Measurements from ENCODE around the gene BBS12. TPM values are rescaled to one million over a fixed set of nuclear protein-coding genes. Genes with fewer than 3 reads are reported as not detected.
A peak's percentile ranks its signal among the peaks of the same experiment; 100 is the strongest.

Gene BBS12
- total RNA-seq, 2 experiments from 2014 or later: 0.80 to 0.84 TPM

GRCh38 chr4:122744229-122744628 is 11.7 kb downstream of the BBS12 start:
- Mint-ChIP-seq H3K4me1 (ENCODE audit: low read depth) (no peaks in the 10 kb centered on the region), H3K4me3 (no peak overlapping the region), H3K36me3 (ENCODE audit: low read depth) (peaks cover 40% of the 10 kb centered on the region), H3K9me3 (peaks cover 4% of the 10 kb centered on the region), H3K27ac (no peak overlapping the region), H3K27me3 (no peaks in the 10 kb centered on the region)
- DNase-seq: no peak
- intact Hi-C loops (cut with DNase I, micrococcal nuclease): no loop called here
- no peak for TF ChIP-seq CTCF (IDR thresholded peaks at IDR 0.05)
- H3K9me3 ChIP-seq (ENCODE audit: control insufficient read depth in 1 of 2, insufficient read depth in 1 of 2, low read length in 2 of 2): peaks cover 5 to 12% of the 10 kb centered on the region in 2 experiments
- no peak for ATAC-seq (ENCODE audit: poor library complexity)
- CTCF ChIA-PET: interaction anchor here (0.9 kb wide), 1 partner anchor 14 kb away, joined by 3 read pairs; no protein-coding TSS in a partner anchor
- H3K4me1 ChIP-seq (ENCODE audit: insufficient read depth, low read length): no peaks in the 10 kb centered on the region
- no peak overlapping the region for H3K4me3 ChIP-seq (ENCODE audit: low read length)
- POLR2A ChIA-PET: no interaction called here
- H3K27me3 ChIP-seq (ENCODE audit: control insufficient read depth in 1 of 2, insufficient read depth in 2 of 2, low read length in 2 of 2): no peaks in the 10 kb centered on the region
- H3K27ac ChIP-seq (ENCODE audit: low read depth in 1 of 2, low read length in 2 of 2): no peak overlapping the region
- peaks cover 10% of the 10 kb centered on the region for H3K36me3 ChIP-seq (ENCODE audit: insufficient read depth, low read length)

GRCh38 chr4:122746485-122746965 is 14.0 kb downstream of the BBS12 start:
- H3K4me3 Mint-ChIP-seq: no peak overlapping the region
- peaks cover 4% of the 10 kb centered on the region for H3K9me3 Mint-ChIP-seq
- ATAC-seq (ENCODE audit: poor library complexity): no peak
- peaks cover 28% of the 10 kb centered on the region for H3K36me3 Mint-ChIP-seq (ENCODE audit: low read depth)
- Histone ChIP-seq H3K36me3 (ENCODE audit: insufficient read depth, low read length) (peaks cover 10% of the 10 kb centered on the region), H3K27ac (ENCODE audit: low read depth in 1 of 2, low read length in 2 of 2) (no peak overlapping the region), H3K4me3 (ENCODE audit: low read length) (no peak overlapping the region), H3K9me3 (ENCODE audit: control insufficient read depth in 1 of 2, insufficient read depth in 1 of 2, low read length in 2 of 2) (peaks cover 0 to 12% of the 10 kb centered on the region in 2 experiments), H3K4me1 (ENCODE audit: insufficient read depth, low read length) (no peaks in the 10 kb centered on the region), H3K27me3 (ENCODE audit: control insufficient read depth in 1 of 2, insufficient read depth in 2 of 2, low read length in 2 of 2) (peaks cover 9 to 12% of the 10 kb centered on the region in 2 experiments)
- peaks cover 18% of the 10 kb centered on the region for H3K27me3 Mint-ChIP-seq
- no peak for TF ChIP-seq CTCF (IDR thresholded peaks at IDR 0.05)
- H3K27ac Mint-ChIP-seq: no peak overlapping the region
- intact Hi-C loops (cut with DNase I, micrococcal nuclease): no loop called here
- ChIA-PET CTCF (interaction anchor here (0.9 to 1.8 kb wide), 2 partner anchors 11 to 27 kb away, joined by 3 to 4 read pairs; no protein-coding TSS in a partner anchor), POLR2A (interaction anchor here (1.9 kb wide), 1 partner anchor 14 kb away, joined by 4 read pairs; the partner anchor contains the start of gene BBS12)
- no peaks in the 10 kb centered on the region for H3K4me1 Mint-ChIP-seq (ENCODE audit: low read depth)
- DNase-seq: peak in 1 of 14 experiments; percentile 12

GRCh38 chr4:122747068-122747467 is 14.6 kb downstream of the BBS12 start:
- no peak for DNase-seq
- H3K36me3 Mint-ChIP-seq (ENCODE audit: low read depth): peaks cover 23% of the 10 kb centered on the region
- peaks cover 0 to 12% of the 10 kb centered on the region in 2 experiments for H3K9me3 ChIP-seq (ENCODE audit: control insufficient read depth in 1 of 2, insufficient read depth in 1 of 2, low read length in 2 of 2)
- H3K4me3 Mint-ChIP-seq: no peak overlapping the region
- peaks cover 9% of the 10 kb centered on the region for H3K36me3 ChIP-seq (ENCODE audit: insufficient read depth, low read length)
- H3K4me1 Mint-ChIP-seq (ENCODE audit: low read depth): no peaks in the 10 kb centered on the region
- H3K4me3 ChIP-seq (ENCODE audit: low read length): no peak overlapping the region
- ATAC-seq (ENCODE audit: poor library complexity): no peak
- intact Hi-C loops (cut with DNase I, micrococcal nuclease): no loop called here
- H3K27ac Mint-ChIP-seq: no peak overlapping the region
- peaks cover 9 to 12% of the 10 kb centered on the region in 2 experiments for H3K27me3 ChIP-seq (ENCODE audit: control insufficient read depth in 1 of 2, insufficient read depth in 2 of 2, low read length in 2 of 2)
- H3K27ac ChIP-seq (ENCODE audit: low read depth in 1 of 2, low read length in 2 of 2): no peak overlapping the region
- peaks cover 4% of the 10 kb centered on the region for H3K9me3 Mint-ChIP-seq
- TF ChIP-seq CTCF (IDR thresholded peaks at IDR 0.05): no peak
- ChIA-PET POLR2A (interaction anchor here (1.9 kb wide), 1 partner anchor 14 kb away, joined by 4 read pairs; the partner anchor contains the start of gene BBS12), CTCF (interaction anchor here (0.9 to 1.8 kb wide), 2 partner anchors 11 to 26 kb away, joined by 3 to 4 read pairs; no protein-coding TSS in a partner anchor)
- H3K27me3 Mint-ChIP-seq: peaks cover 24% of the 10 kb centered on the region
- no peaks in the 10 kb centered on the region for H3K4me1 ChIP-seq (ENCODE audit: insufficient read depth, low read length)
